ENCODE results near the gene LZTS3.
"Not testable (repeated sequence)": the region's sequence is repeated elsewhere in the genome, so short reads cannot be mapped to it uniquely, and the experiment has no call there.

The LZTS3 gene

DNA sequence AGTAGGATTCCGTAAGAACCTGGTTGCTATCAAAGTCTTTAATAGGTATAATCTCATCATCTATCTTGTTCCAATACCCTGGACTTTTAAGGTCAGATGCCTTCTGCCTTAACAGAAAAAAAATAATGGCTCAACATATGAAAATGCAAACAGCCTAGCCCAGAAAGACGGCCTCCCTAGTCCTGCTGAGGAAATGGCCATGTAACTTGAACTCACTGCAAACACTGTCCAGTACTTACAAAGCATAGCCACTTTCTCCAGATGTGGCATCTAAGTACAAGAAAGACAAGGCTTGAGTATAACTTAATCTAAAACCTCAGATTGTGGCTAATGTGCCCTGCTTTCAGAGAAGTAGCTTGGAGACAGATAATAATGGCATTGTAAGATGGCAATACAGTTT, 40.2 kb downstream of the LZTS3 start:
- no peak for DNase-seq

DNA sequence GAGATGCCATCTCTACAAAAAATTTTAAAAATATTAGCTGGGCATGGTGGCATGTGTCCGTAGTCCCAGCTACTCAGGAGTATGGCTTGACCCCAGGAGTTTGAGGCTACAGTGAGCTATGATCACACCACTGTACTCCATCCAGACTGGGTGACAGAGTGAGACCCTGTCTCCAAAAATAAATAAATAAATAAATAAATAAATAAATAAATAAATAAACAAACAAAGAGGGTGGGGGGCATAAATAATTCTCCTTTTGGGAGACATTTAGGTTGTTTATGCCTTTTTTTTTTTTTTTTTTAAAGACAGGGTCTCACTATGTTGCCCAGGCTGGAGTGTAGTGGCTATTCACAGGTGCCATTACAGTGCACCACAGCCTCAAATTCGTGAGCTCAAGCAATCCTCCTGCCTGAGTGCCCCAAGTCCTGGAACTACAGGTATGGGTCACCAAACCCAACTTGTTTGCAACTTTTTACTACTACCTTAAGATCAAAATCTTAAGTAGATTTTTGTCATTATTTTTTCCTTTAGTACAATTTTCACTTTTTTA, 43.2 kb downstream of the LZTS3 start:
- DNase-seq: no peak

DNA sequence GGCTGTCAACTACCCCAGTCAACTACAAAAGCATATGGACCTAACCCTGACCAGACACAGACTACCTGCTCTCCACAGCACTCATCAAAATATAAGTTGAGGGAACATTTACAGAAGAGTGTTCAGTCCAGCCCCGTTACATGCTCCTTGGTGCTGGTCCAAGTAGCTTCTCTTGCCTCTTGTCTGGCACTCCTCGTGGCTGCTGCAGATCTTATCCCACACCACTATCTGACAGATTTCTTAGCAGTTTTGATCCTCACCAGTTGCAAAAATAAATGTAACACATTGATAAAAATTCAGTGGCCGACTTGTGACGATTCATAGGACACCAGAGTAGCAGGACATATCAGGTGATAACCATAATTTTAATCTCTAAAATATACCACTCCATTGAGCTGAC, 44.3 kb downstream of the LZTS3 start:
- no peak for DNase-seq

DNA sequence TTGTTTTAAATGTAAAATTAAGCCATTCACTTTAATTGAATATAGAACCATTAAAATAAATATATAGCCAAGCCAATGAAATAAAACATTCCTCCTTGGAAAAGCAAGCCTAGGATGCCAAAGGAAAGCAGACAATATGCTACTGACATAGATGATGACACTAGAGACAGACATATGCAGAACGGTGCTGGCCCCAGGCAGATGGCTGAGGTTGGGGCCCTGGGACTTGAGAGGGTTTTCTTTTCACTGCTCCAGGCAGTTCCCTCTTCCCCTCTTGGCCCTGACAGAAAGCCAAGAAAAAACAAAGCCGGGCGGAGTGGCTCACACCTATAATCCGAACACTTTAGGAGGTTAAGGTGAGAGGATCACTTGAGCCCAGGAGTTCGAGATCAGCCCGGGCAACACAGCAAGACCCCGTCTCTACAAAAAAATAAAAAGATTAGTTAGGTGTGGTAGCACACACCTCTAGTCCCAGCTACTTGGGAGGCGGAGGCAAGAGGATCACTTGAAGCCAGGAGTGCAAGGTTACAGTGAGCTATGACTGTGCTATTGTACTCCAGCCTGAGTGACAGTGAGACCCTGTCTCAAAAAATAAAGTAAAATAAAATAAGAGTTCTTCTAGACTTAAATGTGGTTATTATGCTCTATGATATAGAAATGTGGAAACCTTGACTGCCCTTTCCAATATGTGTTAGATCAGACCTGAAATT, 44.9 kb downstream of the LZTS3 start:
- peak; percentile 83 for DNase-seq

DNA sequence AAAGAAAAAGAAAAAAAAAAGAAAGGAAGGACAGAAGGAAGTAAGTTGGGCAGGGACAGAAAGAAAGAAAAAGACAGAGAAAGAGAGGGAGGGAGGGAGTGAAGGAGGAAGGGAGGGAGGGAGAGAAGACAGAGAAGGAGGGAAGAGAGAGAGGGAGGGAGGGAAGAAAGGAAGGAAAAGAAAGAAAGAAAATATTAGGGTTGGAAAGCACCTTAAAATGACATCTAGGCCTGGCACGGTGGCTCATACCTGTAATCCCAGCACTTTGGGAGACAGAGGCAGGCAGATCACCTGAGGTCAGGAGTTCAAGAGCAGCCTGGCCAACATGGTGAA, 46.9 kb downstream of the LZTS3 start:
- no peak for DNase-seq

DNA sequence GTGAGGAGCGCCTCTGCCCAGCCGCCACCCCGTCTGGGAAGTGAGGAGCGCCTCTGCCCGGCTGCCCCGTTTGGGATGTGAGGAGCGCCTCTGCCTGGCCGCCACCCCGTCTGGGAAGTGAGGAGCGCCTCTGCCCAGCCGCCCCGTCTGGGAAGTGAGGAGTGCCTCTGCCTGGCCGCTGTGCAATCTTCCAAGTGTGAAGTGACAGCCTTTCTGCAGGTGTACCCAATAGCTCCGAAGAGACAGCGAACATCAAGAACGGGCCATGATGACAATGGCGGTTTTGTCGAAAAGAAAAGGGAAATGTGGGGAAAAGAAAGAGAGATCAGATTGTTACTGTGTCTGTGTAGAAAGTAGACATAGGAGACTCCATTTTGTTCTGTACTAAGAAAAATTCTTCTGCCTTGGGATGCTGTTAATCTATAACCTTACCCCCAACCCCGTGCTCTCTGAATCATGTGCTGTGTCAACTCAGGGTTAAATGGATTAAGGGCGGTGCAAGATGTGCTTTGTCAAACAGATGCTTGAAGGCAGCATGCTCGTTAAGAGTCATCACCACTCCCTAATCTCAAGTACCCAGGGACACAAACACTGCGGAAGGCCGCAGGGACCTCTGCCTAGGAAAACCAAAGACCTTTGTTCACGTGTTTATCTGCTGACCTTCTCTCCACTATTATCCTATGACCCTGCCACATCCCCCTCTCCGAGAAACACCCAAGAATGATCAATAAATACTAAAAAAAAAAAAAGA, 47.4 kb downstream of the LZTS3 start:
- not testable (repeated sequence) for DNase-seq

DNA sequence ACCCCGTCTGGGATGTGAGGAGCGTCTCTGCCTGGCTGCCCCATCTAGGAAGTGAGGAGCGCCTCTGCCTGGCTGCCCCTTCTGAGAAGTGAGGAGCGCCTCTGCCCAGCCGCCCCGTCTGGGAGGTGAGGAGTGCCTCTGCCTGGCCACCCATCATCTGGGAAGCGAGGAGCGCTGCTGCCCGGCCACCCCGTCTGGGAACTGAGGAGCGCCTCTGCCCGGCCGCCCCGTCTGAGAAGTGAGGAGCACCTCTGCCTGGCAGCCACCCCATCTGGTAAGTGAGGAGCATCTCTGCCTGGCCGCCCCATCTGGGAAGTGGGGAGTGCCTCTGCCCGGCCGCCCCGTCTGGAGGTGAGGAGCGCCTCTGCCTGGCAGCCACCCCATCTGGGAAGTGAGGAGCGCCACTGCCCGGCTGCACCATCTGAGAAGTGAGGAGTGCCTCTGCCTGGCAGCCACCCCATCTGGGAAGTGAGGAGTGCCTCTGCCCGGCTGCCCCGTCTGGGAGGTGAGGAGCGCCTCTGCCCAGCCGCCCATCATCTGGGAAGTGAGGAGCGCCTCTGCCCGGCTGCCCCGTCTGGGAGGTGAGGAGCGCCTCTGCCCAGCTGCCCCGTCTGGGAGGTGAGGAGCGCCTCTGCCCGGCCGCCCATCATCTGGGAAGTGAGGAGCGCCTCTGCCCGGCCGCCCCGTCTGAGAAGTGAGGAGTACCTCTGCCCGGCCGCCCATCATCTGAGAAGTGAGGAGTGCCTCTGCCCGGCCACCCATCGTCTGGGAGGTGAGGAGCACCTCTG, 48.4 kb downstream of the LZTS3 start:
- DNase-seq: not testable (repeated sequence)

DNA sequence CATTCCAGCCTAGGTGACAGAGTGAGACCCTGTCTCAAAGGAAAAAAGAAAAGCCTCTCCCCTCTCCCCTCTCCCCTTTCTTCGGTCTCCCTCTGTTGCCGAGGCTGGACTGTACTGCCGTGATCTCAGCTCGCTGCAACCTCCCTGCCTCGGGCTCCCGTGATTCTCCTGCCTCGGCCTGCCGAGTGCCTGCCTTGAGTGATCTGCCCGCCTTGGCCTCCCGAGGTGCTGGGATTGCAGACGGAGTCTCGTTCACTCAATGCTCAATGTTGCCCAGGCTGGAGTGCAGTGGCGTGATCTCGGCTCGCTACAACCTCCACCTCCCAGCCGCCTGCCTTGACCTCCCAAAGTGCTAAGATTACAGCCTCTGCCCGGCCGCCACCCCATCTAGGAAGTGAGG, 49.2 kb downstream of the LZTS3 start:
- DNase-seq: not testable (repeated sequence)

DNA sequence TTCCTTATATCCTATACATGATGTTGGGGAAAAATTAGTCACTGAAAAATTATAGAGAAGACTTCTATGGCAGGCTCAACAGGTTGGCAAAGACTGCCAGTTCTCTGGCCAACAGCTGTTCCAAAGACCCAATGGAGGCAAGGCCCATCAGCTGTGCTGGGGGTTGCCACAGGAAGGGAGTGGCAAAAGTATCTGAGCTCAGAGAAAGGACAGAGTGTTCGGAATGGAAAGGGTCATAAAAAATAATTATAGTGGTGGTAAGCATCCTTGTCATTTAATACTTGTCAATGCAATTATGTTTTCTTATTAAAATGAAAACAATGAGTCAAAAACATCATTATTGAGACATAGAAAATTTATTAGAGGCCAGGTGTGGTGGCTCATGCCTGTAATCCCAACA, 49.8 kb downstream of the LZTS3 start:
- no peak for DNase-seq

DNA sequence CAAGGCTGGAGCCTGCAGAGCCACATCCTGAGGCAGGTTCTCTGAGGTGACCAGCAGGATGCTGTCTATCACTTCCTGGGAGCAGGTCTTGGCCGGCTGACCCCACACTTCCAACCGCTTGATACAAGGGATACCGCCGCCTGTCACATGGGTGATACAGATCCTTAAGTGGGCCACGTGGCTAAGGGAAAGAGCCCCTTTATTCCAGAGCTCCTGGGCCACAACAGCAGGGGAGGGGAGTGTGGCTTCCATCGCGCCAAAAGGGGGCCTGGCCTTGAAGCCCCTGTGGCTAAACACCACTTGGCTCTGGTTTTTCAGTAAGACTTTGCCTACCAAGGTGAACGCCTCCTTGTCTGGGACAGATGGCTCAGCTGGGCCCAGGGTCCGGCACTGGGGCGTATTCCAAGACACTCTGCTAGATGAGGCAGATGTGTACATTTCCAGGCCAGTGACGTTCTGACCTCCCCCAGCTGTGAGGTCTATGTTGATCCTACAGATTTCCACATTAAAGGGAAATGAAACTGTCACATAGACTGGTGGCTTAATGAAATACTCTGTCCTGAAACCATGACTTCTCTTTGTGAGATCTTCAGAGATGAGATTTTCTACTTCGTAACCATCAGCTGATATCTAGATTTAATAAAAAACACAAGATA, 51.3 kb downstream of the LZTS3 start:
- no peak for DNase-seq

DNA sequence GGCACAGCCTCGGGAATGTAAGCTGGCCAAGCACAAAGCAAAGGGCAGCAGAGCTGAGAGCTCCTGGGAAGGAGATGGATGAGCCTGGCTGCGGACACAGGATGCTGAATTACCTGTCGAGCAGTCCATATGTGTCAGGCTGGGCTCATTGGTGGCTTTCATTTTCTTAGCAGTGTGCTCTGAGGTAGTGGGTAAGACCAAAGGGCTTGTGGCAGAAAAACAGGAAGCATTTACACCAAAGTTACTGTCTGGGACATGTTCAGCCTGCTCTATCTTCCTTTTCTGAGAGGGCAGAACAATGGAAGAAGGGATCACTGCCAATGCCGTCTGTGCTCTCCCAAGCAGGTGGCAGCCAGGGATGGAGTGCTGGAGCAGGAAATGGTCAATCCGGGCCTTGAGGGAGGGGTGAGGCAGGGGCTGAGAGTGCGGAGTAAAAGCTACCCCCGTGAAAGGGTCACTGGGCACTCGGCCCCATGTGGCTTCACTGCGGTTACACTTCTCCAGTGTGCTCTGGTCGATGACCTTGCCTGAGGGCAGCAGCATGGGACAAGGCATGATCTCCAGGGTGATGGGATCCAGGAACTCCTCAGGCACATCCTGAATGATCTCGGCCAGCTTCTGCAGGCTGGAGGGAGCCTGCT, 52.0 kb downstream of the LZTS3 start:
- no peak for DNase-seq

DNA sequence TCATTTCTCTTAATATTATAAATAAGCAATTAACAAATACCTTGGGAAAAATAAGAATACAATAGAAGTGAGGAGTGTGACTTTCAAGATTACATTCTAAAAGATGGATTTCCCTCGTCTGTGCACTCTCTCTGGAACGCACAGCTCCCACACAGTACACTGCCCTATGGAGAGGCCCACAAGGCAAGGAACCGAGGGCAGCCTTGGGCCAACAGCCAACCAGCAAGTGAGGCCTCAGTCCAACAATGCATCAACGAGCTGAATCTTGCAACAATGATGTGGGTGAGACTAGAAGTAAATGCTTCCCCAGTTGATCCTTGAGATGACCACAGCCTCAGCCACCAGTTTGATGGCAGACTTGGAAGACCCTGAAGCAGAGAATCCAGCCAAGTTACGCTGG, 54.3 kb downstream of the LZTS3 start:
- no peak for DNase-seq

DNA sequence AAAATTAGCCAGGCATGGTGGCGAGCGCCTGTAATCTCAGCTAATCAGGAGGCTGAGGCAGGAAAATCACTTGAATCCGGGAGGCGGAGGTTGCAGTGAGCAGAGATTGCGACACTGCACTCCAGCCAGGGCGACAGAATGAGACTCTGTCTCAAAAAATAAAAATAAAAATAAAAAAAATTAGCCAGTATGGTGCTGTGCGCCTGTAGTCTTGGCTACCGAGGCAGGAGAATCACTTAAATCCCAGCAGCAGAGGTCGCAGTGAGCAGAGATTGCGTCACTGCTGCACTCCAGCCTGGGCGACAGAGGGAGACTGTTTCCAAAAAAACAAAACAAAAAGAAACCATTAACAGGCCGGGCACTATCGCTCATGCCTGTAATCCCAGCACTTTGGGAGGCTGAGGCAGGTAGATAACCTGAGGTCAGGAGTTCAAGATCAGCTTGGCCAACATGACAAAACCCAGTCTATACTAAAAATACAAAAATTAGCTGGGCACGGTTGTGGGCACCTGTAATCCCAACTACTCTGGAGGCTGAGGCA, 55.4 kb downstream of the LZTS3 start:
- DNase-seq: peak; percentile 10

DNA sequence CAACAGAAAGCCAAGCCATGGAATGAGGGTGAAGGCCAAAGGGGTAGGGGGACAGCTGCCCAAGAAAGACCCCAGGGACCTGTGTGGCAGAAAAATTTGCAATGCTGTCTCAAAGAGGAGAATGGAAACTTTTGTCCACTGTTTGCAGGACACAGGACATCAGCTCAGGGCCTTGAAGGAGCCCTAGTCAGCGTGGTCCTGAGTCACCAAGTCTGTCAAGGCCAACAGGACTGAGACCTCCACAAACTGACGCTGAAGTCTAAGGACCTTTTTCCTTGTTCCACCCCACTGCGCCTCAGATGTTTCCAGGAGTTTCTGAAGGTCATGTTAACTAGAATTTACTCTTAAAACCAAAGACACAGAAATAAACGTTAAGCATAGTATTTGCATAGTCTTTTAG, 57.0 kb downstream of the LZTS3 start:
- DNase-seq: no peak

DNA sequence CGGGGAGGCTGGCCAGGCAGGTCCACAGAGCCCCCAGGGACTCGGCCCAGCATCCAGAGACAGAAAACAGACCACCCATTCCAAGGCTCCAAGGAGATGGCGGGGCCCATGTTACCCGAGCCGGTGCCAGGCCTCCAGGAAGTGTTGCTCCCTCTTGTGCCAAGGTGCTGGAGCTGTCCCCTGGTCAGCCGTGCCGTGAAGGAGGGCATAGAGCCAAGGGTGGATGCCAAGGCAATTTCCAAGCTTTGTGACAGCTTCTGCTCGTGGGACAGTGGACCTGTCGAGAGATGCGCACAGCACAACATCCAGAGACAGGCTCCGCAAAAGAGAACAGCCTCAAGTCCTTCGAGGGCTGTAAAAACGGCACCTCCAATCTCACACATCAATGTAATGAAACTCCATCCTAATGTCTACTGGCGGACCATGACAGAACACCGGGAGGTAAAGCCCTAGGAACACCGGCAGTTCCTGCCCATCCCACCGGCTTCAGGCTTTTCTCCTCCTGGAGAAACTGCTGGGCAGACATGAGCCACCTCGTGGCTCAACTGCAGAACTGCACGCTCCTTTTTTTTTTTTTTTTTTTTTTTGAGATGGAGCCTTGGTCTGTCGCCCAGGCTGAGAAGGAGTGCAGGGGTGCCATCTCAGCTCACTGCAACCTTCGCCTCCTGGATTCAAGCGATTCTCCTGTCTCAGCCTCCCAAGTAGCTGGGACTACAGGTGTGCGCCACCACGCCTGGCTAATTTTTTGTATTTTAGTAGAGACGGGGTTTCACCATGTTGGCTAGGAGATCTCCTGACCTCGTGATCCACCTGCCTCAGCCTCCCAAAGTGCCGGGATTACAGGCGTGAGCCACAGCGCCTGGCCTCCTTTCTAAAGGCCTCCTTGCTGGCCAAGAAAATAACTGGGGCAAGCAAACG, 57.9 kb downstream of the LZTS3 start:
- DNase-seq: no peak

All from NCI-H524 treated with DMSO at 0.1 percent for 48 hours (cell line).